Large intestine (tissue), 12 donors: ENCODE data around the gene FOXK1. TPM values are rescaled to one million over a fixed set of nuclear protein-coding genes. Genes with fewer than 3 reads are reported as not detected.
"Not testable (repeated sequence)": the region's sequence is repeated elsewhere in the genome, so short reads cannot be mapped to it uniquely, and the experiment has no call there.

ENCODE experiments used
- DNase-seq, 2 donors: peaks; one replicate each; pipeline versions ENCODE4 v3.0.0 to v3.0.0-alpha.2; 2013
- H3K27ac ChIP-seq: one replicate; pipeline ENCODE4 v1.5.1; 2013; ENCODE audit warnings: low read length
- H3K27me3 ChIP-seq: 2 replicates; pipeline ENCODE4 v1.6.1; 2013; ENCODE audit warnings: low read length; ENCODE audit not compliant: control insufficient read depth, insufficient read depth
- H3K36me3 ChIP-seq: 2 replicates; pipeline ENCODE4 v1.6.1; 2013; ENCODE audit warnings: low read length; ENCODE audit not compliant: control insufficient read depth, insufficient read depth
- H3K4me1 ChIP-seq: one replicate; pipeline ENCODE4 v1.6.1; 2013; ENCODE audit warnings: low read length; ENCODE audit not compliant: control insufficient read depth, insufficient read depth
- H3K4me3 ChIP-seq: one replicate; pipeline ENCODE4 v1.5.1; 2013; ENCODE audit warnings: low read length
- H3K9me3 ChIP-seq: one replicate; pipeline ENCODE4 v1.6.1; 2013; ENCODE audit warnings: mild to moderate bottlenecking, low read depth, low read length, moderate library complexity; ENCODE audit not compliant: control insufficient read depth
- WGBS: methylation state at CpG from one replicate; pipeline ENCODE4 v1.1.5; 2013; ENCODE audit warnings: low lambda C conversion rate; ENCODE audit not compliant: insufficient coverage; 5-methylcytosine and 5-hydroxymethylcytosine counted together
- long read RNA-seq, 11 donors: transcript quantifications; one replicate each; lab custom pipeline, GENCODE V29; 2026
- polyA plus RNA-seq: library from polyadenylated mRNA; unstranded; fragments of 120-200 nt; gene quantifications from one replicate; pipeline ENCODE4 v1.2.1, GENCODE V29; 2013

FOXK1 gene
- 11.6 TPM for polyA plus RNA-seq
- long read RNA-seq, donor 1, full-length matches to known transcripts, result 3 of 3 reads
- long read RNA-seq, donor 1, partial matches to known transcripts, result 0 of 3 reads
- long read RNA-seq, donor 1, other reads (novel, unspliced or antisense), result 0 of 3 reads
- long read RNA-seq, donor 2, partial matches to known transcripts, result 0 of 1 reads
- long read RNA-seq, donor 2, other reads (novel, unspliced or antisense), result 0 of 1 reads
- long read RNA-seq, donor 3, full-length matches to known transcripts, result 1 of 1 reads
- long read RNA-seq, donor 3, partial matches to known transcripts, result 0 of 1 reads
- long read RNA-seq, donor 3, other reads (novel, unspliced or antisense), result 0 of 1 reads
- long read RNA-seq, donor 4, result 0 reads
- long read RNA-seq, donor 5, result 0 reads
- long read RNA-seq, donor 6, result 0 reads
- long read RNA-seq, donor 7, result 0 reads
- long read RNA-seq, donor 8, full-length matches to known transcripts, result 1 of 1 reads
- long read RNA-seq, donor 8, partial matches to known transcripts, result 0 of 1 reads
- long read RNA-seq, donor 8, other reads (novel, unspliced or antisense), result 0 of 1 reads
- long read RNA-seq, donor 9, full-length matches to known transcripts, result 1 of 1 reads
- long read RNA-seq, donor 9, partial matches to known transcripts, result 0 of 1 reads
- long read RNA-seq, donor 9, other reads (novel, unspliced or antisense), result 0 of 1 reads
- long read RNA-seq, donor 10, full-length matches to known transcripts, result 1 of 1 reads
- long read RNA-seq, donor 10, partial matches to known transcripts, result 0 of 1 reads
- long read RNA-seq, donor 10, other reads (novel, unspliced or antisense), result 0 of 1 reads
- long read RNA-seq, donor 11, result 0 reads

DNA sequence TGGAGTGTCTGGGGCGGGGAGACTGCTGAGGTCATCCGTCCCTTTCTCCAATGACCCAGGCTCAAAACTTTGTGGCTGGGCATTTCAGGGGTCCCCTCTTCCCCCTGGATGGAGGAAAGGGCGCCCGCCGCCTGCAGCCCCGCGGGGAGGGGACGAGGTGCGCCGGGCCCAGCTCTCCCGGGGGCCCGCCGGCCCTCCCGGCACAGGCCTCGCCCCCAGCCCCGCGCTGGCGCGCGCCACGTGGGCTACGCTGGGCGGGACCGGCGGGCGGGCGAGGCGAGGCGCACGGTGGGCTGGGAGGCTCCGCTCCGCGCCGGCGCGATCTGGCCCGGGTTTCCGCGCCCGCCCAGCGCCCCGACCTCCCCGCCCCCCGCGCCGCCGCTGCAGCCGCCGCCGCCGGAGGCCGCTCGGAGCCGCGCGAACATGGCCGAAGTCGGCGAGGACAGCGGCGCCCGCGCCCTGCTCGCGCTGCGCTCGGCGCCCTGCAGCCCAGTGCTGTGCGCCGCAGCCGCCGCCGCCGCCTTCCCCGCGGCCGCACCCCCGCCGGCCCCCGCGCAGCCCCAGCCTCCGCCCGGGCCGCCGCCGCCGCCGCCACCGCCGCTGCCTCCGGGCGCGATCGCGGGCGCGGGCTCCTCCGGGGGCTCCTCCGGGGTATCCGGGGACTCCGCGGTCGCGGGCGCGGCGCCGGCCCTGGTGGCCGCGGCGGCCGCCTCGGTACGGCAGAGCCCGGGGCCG is at the start of gene FOXK1:
Gene FOXK1 (plus strand): TSS at position 410 of the 735 bp plus-strand sequence. CDS start 14 bp downstream, at position 424.
- peaks cover 9% of the 10 kb centered on the region for H3K4me1 ChIP-seq
- H3K27ac ChIP-seq, result peak within 1 kb of the TSS; percentile 72
- DNase-seq, result peak; percentile 50 to 81
- no peaks in the 10 kb centered on the region for H3K27me3 ChIP-seq
- H3K4me3 ChIP-seq, result peak within 1 kb of the TSS; percentile 94
- H3K36me3 ChIP-seq, result peaks cover 5% of the 10 kb centered on the region
- no peaks in the 10 kb centered on the region for H3K9me3 ChIP-seq
- WGBS, result no CpG with 5 or more reads among the region's 116 CpGs

DNA sequence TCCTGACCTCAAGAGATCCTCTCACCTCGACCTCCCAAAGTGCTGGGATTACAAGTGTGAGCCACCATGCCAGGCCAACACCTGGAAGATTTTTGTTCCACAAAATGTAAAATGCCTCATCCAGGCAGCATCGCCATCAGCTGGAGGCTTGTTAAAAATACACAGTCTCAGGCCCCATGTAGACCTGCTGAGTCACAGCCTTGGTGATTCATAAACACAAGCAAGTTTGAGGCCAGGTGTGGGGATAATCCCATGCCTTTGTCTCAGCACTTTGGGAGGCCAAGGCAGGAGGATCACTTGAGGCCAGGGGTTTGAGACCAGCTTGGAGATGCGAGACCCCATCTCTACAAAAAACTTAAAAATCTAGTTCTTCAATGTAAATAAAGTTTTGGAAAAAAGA is 49.1 kb upstream of the FOXK1 start:
- DNase-seq, result peak in 1 of 2 donors; percentile 21
- H3K27me3 ChIP-seq, result no peaks in the 10 kb centered on the region
- H3K9me3 ChIP-seq, result no peaks in the 10 kb centered on the region
- WGBS, result 100% methylated on average over 1 of the region's 3 CpGs
- H3K4me1 ChIP-seq, result peaks cover 7% of the 10 kb centered on the region
- no peak overlapping the region for H3K4me3 ChIP-seq
- H3K27ac ChIP-seq, result no peak overlapping the region
- H3K36me3 ChIP-seq, result no peaks in the 10 kb centered on the region

DNA sequence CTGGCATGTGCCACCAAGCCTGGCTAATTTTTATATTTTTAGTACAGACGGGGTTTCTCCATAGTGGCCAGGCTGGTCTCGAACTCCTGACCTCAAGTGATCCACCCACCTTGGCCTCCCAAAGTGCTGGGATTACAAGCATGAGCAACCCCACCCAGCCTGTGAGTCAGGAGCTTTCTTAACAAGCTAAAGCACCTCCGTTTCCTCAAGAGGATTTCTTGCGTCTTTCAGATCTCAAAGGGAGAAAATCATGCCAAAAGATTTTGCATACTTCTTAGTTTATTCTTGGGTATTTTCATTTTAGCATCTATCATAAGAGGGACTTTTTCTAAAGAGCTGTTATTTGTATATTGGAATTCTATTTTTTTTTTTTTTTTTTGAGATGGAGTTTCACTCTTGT is 47.9 kb upstream of the FOXK1 start:
- no peak for DNase-seq
- Histone ChIP-seq H3K36me3 (no peaks in the 10 kb centered on the region), H3K4me3 (no peak overlapping the region), H3K27me3 (no peaks in the 10 kb centered on the region), H3K27ac (no peak overlapping the region), H3K4me1 (peaks cover 7% of the 10 kb centered on the region), H3K9me3 (no peaks in the 10 kb centered on the region)
- no CpG with 5 or more reads among the region's 4 CpGs for WGBS

GRCh38 chr7:4638781-4639575 is 43.1 kb upstream of the FOXK1 start:
- Histone ChIP-seq H3K4me3 (no peak overlapping the region), H3K27ac (peak overlapping the region; percentile 30), H3K36me3 (no peaks in the 10 kb centered on the region), H3K9me3 (no peaks in the 10 kb centered on the region), H3K4me1 (peaks cover 12% of the 10 kb centered on the region), H3K27me3 (no peaks in the 10 kb centered on the region)
- WGBS, result 52% methylated on average over 2 of the region's 17 CpGs
- peak; percentile 37 to 65 for DNase-seq

DNA sequence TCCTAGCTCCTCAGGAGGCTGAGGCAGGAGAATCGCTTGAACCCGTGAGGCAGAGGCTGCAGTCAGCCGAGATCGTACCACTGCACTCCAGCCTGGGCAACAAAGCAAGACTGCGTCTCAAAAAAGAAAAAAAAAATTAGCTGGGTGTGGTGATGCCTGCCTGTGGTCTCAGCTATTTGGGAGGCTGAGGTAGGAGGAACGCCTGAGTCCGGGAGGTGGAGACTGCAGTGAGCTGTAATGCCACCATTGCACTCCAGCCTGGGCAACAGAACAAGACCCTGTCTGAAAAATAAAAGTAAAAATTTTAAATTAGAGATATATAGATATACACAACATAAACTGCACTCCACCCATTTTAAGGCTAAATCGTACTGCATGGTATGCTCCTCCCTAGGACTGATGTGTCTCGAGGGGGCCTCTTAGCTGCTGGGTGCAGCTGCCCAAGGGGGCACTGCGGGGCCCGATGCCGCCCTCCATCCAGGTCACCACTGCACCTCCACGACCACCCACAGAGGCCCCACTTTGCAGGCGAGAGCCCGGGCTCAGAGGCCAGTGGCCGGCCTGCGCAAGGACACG is 40.9 kb upstream of the FOXK1 start:
- peaks cover 12% of the 10 kb centered on the region for H3K4me1 ChIP-seq
- H3K27ac ChIP-seq, result peak overlapping the region; percentile 58
- H3K9me3 ChIP-seq, result no peaks in the 10 kb centered on the region
- DNase-seq, result no peak
- H3K27me3 ChIP-seq, result no peaks in the 10 kb centered on the region
- no CpG with 5 or more reads among the region's 18 CpGs for WGBS
- H3K36me3 ChIP-seq, result no peaks in the 10 kb centered on the region
- H3K4me3 ChIP-seq, result peak overlapping the region; percentile 63

DNA sequence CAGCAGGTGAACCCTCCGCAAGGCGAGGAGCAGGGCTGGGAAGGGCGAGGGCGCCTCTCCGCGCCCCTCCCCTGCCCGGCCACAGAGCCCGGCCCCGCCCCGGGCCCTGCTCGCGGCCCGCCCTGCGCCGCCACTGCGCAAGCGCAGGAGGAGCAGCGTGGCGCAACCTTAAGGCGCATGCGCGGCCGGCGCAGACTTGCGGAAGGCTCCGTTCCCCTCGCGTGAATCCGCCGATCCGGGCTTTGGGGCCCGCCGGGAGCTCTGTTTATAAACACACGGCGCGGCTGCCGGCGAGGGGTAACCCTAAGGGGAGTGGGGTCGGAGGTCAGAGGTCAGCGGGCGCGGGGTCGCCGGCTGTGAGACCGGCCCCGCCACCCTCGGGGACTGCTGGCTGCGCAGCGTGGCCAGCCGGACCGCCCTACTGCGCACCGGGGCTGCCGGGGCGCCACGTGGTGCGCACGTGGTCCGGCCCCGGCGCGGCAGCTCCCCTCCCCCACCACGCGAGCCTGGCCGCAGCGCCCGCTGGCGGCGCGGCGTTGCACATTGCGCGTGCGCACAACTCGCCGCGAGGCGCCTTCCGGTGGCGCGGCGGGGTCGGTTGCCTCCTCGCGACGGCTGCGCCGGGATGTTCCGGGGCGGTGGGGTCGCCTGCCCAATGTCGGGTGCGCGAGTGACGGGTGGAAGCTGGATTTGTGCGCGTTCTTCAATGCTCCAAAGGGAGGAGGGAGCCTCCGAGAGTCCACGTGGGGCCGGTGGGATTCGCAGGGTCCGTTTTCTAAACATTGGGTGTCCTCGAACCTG is 40.2 kb upstream of the FOXK1 start:
- Histone ChIP-seq H3K9me3 (no peaks in the 10 kb centered on the region), H3K27me3 (no peaks in the 10 kb centered on the region), H3K36me3 (no peaks in the 10 kb centered on the region), H3K4me3 (peak overlapping the region; percentile 88), H3K4me1 (peaks cover 12% of the 10 kb centered on the region), H3K27ac (peak overlapping the region; percentile 82)
- DNase-seq, result peak; percentile 97 to 98
- 0% methylated on average over 1 of the region's 103 CpGs for WGBS

DNA sequence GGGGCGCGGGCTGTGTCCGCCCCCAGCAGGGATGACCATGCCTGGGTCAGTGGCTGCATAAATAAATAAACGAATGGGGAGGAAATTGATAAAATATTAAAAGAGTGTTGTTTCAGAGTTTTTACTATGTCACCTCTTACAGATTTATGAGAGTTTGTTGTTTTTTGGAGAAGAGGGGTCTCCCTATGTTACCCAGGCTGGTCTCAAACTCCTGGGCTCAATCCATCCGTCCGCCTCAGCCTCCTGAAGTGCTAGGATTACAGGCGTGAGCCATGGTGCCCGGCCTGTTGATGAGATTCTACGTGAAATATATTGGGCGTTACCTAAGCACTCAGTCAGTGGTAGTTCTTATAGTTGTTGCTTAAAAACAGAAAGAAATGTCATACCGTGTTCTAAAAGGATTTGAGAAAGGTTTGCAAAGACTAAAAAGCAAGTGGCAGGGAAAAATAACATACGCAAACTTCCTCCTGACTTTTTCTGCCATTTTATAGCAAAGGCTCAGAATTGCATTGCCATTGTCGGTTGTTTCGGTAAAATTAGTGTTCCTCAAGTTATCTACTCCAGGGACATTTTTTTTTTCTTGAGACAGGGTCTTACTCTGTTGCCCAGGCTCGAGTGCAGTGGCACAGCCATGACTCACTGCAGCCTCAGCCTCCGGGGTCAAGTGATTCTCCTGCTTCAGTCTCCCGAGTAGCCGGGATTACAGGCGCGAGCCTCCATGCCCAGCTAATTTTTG is 39.5 kb upstream of the FOXK1 start:
- Histone ChIP-seq H3K9me3 (no peaks in the 10 kb centered on the region), H3K4me3 (peak overlapping the region; percentile 88), H3K4me1 (peaks cover 12% of the 10 kb centered on the region), H3K27ac (peak overlapping the region; percentile 82), H3K27me3 (no peaks in the 10 kb centered on the region), H3K36me3 (no peaks in the 10 kb centered on the region)
- 67% methylated on average over 2 of the region's 20 CpGs for WGBS
- DNase-seq, result no peak

DNA sequence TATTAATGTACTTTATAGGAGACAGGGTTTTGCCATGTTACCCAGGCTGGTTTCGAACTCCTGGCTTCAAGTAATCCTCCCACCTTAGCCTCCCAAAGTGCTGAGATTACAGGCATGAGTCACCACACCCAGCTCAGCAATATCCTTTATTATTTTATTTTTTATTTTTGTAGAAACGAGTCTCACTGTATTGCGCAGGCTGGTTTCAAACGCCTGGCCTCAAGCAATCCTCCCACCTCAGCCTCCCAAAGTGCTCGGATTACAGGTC is 39.0 kb upstream of the FOXK1 start:
- not testable (repeated sequence) for H3K9me3 ChIP-seq, H3K36me3 ChIP-seq, H3K27ac ChIP-seq, H3K4me3 ChIP-seq, H3K27me3 ChIP-seq, DNase-seq
- peaks cover 12% of the 10 kb centered on the region for H3K4me1 ChIP-seq
- WGBS, result no CpG with 5 or more reads among the region's 5 CpGs

GRCh38 chr7:4645246-4645645 is 36.8 kb upstream of the FOXK1 start:
- H3K36me3 ChIP-seq, result no peaks in the 10 kb centered on the region
- H3K4me3 ChIP-seq, result no peak overlapping the region
- H3K27ac ChIP-seq, result no peak overlapping the region
- no peak for DNase-seq
- H3K27me3 ChIP-seq, result no peaks in the 10 kb centered on the region
- WGBS, result 89% methylated on average over 2 of the region's 2 CpGs
- peaks cover 16% of the 10 kb centered on the region for H3K4me1 ChIP-seq
- H3K9me3 ChIP-seq, result no peaks in the 10 kb centered on the region
